Activated T-cell treated with anti-CD3 and anti-CD28 coated beads for 1 hour (primary cell): ENCODE measurements around the gene PAN3.

Experiments
- DNase-seq: peaks from one replicate; pipeline ENCODE4 v3.0.0-alpha.2; 2020; ENCODE audit warnings: low read depth

PAN3 gene

GRCh38 chr13:28338742-28339141 is 200.4 kb downstream of the PAN3 start:
- DNase-seq: no peak

DNA sequence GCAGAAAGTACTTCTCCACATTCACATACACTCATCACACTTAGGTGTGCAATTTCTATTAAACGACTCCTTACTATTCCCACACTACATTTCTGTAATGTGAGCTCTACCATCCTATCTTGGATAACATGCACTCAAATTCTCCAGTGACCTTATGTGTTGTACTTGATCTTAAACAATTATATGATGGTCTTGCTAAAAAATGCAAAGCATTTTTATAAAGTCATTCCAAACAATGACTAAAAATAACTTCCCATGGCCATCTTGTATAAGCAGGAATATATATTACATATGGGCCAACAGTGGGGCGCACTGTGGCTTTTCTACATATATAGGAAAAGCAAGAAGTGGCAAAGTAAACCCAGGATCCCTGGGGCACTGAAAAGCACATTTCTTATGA is 201.1 kb downstream of the PAN3 start:
- DNase-seq: no peak

DNA sequence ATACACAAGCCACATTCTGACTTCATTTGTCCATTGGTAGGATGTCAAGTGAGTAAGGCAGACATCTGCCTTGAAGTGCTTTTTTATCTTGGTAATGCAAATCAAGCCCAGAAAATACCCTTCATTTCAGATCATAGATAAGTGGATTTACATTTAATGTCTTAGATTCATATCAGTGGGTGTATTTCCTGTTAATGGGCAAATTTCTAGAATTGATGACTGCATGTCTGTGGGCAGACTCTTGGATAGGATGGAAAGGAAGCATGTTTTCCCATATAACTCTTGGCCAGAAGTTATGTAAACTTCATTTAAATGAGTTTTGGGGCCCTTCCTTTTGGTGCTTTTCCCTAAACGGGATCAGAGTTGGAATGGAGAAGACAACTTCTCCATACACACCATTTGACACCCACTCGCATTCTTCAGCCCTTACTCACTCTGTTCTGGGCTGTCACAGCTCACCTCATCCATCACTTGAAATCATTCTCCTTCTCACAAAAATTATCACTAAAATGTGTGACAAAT is 202.0 kb downstream of the PAN3 start:
- no peak for DNase-seq

- DNase-seq: no peak
Observed at GRCh38 chr13:28342251-28342650, 203.9 kb downstream of the PAN3 start.

GRCh38 chr13:28344163-28344562 is 205.8 kb downstream of the PAN3 start:
- DNase-seq: no peak
